ENCODE data around the gene CWF19L1.

Gene CWF19L1

GRCh38 chr10:100254191-100254590, 13.2 kb downstream of the CWF19L1 start:
- no peak for FAIRE-seq
- no peak for DNase-seq (ENCODE audit: insufficient read length, low spot score)

- DNase-seq (ENCODE audit: insufficient read length, low spot score) (no peak), FAIRE-seq (no peak)
Observed at GRCh38 chr10:100253041-100253440, 14.4 kb downstream of the CWF19L1 start.

- FAIRE-seq (no peak), DNase-seq (ENCODE audit: insufficient read length, low spot score) (no peak)
Observed at GRCh38 chr10:100248820-100249219, 18.6 kb downstream of the CWF19L1 start.

DNA sequence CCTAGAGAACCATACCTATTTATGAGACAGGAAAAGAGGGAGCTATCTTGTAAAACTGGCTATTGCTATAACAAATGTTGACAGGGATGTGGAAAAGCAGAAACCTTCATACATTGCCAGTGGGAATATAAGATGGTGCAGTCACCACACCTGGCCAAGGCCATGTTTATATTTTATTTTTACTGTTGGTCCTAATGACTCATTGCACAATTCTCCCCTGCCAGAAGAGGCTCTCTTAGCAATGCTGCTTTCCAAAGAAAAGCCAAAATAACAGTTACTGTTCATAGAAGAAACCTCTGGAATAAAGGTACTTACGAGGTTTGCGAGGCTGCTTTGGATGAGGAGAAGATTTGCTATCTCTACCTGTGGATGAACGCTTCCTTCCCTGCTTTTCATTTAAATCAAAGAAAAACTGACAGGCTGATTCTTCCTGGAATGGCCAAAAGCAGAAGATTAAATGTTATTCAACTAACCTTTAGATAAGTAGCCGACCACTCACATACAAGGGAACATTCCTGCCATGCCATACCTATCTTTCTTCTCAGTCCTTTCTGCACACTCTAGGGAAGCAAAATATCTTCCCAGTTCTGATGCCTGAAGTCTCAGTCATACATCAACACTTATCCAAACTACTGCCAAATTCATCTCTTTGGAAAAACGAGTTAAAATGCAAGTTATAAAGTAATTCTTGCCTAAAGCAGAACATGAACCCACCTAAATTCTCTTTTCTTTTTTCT, 21.8 kb downstream of the CWF19L1 start:
- no peak for FAIRE-seq
- DNase-seq (ENCODE audit: insufficient read length, low spot score), result no peak

GRCh38 chr10:100239851-100240250, 27.6 kb downstream of the CWF19L1 start:
- DNase-seq (ENCODE audit: insufficient read length, low spot score), result no peak
- FAIRE-seq, result no peak

DNA sequence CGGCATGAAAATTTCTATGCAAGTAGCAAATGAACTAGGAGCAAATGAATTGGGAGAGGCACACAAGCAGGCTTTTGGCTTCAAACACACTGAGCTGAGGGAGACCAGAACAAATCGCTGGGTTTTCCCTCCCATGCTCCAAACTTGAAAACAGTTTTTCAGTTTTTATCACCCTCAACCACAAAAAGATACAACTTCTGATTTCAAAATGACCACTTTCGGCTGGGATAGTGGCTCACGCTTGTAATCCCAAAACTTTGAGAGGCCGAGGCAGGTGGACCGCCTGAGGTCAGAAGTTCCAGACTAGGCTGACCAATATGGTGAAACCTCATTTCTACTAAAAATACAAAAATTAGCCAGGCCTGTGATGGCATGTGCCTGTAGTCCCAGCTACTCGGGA, 29.0 kb downstream of the CWF19L1 start:
- DNase-seq (ENCODE audit: insufficient read length, low spot score) (no peak), FAIRE-seq (peak; percentile 59)

- DNase-seq (ENCODE audit: insufficient read length, low spot score) (no peak), FAIRE-seq (no peak)
Observed at GRCh38 chr10:100232101-100232500, 35.3 kb downstream of the CWF19L1 start.

DNA sequence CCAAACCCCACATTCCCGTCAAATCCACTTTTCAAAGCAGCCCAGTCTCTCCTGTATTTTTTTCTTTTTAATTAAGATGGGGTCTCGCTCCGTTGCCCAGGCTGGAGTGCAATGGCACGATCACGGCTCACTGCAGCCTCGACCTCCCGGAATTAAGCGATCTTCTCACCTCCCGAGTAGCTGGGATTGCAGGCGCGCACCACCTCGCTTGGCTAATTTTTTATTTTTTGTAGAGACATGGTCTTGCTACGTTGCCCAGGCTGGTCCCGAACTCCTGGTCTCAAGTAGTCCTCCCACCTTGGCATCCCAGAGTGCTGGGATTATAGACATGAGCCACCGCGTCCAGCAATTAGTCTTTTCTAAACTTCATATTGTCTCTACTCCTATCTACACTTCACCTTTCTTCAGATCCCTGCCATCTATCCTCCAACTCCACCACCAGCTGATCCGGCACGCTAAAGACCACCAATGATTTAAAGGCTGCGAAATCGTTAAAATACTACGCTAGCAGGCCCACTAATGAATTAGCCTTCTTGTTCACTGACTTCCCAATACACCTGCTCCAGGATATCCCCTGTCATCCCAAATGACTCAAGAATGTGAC, 37.5 kb downstream of the CWF19L1 start:
- no peak for DNase-seq (ENCODE audit: insufficient read length, low spot score)
- no peak for FAIRE-seq

- DNase-seq (ENCODE audit: insufficient read length, low spot score) (no peak), FAIRE-seq (peak; percentile 26)
Observed at GRCh38 chr10:100223879-100224278, 43.6 kb downstream of the CWF19L1 start.

DNA sequence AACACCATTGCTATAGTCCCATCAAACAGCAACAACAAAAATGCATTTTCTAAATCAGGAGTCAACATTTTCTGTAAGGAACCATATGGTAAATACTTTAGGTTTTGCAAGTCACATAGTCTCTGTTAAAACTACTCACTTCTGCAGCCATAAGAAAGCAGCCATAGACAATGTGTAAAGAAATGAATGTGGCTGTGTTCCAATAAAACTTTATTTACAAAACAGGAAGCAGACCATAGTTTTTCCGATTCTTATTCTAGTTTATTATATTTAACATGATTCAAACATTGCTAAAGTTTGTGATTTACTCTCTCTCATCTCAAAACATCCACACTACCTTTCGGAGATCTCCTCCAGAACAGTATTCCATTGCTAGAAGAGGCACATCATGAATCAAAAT, 44.9 kb downstream of the CWF19L1 start:
- FAIRE-seq (no peak), DNase-seq (ENCODE audit: insufficient read length, low spot score) (no peak)

DNA sequence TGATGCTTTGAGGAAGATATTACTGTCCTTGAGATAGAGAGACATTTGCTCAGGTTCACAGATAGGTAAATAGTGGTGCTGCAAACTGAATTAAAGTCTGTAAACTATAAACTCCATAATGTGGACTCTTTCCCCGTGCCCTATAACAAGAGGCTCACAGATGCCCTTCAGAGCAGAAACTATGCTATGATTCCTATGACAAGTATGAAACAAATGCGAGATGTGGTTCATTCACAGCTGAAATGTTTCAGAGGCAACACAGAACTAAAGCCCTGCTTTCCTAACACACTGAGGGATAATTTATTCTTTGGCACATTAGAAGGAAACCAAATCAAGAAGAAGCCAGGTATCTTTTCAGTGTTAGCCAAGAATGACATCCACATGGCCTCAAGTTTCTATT, 51.4 kb downstream of the CWF19L1 start:
- DNase-seq (ENCODE audit: insufficient read length, low spot score) (no peak), FAIRE-seq (no peak)

DNA sequence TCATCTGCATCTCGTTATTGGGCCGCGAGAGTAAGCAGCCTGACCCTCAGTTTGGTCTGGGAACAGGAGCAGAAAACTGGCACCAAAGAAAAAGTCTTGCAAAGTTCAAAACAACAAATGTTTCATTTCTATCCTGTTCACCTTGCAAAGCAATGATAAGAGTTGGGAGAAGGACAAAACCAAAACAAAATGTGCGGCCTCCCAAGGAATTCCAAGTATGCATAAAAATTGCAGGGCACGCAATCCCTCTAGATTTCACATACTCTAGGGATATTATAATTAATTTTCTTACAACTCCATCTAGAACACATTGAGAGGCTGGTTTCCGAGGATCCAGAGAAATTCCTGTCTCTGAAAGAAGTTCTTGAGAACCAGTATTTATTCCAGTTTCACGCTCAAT, 58.1 kb downstream of the CWF19L1 start:
- DNase-seq (ENCODE audit: insufficient read length, low spot score) (no peak), FAIRE-seq (no peak)

GRCh38 chr10:100208276-100208675, 59.2 kb downstream of the CWF19L1 start:
- DNase-seq (ENCODE audit: insufficient read length, low spot score) (no peak), FAIRE-seq (no peak)

DNA sequence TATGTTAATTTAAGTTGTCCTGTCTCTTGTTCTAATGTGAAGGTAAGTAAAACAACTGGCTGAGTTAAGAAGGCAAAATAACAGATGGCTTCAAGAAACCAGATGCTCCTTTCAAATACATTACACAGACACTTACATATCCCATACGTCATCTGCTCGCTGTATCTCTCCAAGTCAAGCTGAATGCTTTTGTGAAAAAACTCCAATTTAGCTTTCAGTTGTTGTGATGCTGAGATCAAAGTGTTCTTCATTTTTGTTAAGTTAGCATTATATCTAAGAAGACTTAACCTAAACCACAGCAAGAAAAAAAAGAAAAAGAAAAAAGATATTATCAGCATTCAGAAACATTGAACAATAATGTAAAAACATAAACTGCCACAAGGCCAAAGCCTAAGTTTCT, 63.1 kb downstream of the CWF19L1 start:
- no peak for FAIRE-seq
- no peak for DNase-seq (ENCODE audit: insufficient read length, low spot score)

GRCh38 chr10:100201549-100201948, 65.9 kb downstream of the CWF19L1 start:
- FAIRE-seq (no peak), DNase-seq (ENCODE audit: insufficient read length, low spot score) (no peak)

DNA sequence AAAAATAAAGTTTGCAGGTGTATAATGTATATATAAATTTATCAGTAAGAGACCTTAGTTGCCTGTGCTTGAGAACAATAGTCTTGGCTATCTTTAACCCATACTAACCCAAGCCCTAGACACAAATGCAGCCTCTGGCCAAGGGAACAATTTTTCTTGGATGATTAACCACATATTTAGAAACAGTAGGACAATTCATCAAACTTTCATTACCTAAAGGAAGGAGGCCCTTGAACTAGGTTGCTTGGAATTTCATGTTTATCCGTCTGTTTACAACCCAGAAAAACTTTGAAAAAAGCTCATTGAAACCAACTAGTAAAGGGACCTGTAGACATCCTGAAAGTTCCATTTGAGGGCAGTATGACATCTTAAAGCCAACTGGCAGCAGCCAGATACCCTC, 72.7 kb downstream of the CWF19L1 start:
- DNase-seq (ENCODE audit: insufficient read length, low spot score), result no peak
- no peak for FAIRE-seq

DNA sequence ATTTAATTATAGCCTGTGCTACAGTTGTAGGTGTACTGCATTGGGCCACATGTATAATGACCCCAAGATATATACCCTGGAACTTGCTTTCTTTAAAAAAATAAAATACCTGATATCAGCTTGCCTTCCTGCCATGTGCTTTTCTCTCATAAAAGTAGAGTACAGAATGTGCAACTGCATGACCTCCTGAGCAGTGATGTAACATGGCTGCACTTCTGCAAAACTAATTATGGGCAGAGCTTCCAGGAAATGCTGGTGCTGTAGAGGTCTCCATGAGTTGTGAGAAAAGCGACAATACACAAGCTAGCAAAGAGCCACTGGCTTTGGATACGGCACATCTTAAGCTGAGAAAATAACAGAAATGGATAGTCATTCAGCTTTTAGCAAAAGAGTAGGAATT, 75.1 kb downstream of the CWF19L1 start:
- DNase-seq (ENCODE audit: insufficient read length, low spot score) (no peak), FAIRE-seq (no peak)

DNA sequence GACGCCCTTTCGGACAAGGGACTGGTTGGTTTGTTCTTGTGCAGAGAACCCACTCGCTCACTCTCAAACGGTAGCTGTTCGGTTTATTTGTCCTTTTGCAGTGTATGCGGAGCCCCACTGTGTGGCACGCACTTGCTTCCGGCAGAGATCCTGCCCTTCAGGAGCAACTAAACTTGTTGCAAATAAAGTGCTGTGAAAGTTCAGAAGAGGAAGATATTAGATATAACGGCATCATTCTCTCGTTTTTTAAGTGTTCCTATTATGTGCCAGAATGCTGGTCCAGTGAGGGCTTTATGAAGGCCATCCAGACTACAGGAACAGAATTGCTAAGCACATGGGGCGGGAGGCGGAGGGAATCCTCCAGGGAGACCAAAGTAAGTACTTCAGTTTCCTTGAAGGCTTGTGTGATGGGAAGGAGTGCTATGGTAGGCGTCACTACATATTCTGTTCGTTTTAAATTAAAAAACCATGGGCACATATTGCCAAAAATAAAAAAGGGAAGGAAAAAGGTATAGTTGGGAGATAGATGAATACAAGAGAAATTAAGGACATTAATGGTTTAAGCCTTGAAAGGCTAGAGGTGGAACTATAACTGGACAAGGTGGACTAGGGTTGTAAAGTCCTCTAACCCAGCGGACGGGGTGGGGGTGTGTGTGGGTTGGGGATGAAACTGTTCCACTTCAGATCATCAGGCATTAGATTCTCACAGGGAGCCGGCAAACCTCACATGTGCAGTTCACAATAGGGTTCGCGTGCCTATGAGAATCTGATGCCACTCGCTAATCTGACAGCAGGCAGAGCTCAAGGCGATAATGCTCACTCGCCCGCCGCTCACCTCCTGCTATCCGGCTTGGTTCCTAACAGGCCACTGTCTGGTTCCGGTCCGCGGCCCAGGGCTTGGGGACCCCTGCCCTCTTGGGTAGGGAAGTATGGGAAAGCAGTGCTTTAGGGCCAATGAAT, 80.9 kb downstream of the CWF19L1 start:
- peak; percentile 90 for FAIRE-seq
- no peak for DNase-seq (ENCODE audit: insufficient read length, low spot score)

GRCh38 chr10:100185364-100186252, 81.8 kb downstream of the CWF19L1 start, which contains the start of gene ERLIN1:
TSS of gene ERLIN1 (minus strand) at chr10:100186029. CDS start at chr10:100185626, 403 bp downstream.
- FAIRE-seq (peak; percentile 97), DNase-seq (ENCODE audit: insufficient read length, low spot score) (peak; percentile 73)

- FAIRE-seq (peak; percentile 82), DNase-seq (ENCODE audit: insufficient read length, low spot score) (no peak)
Observed at GRCh38 chr10:100184840-100185239, 82.6 kb downstream of the CWF19L1 start.
